Measurements from ENCODE around the gene TSPAN18. TPM values are rescaled to one million over a fixed set of nuclear protein-coding genes. Genes with fewer than 3 reads are reported as not detected.

Gene TSPAN18
- total RNA-seq, 4 donors from 2014 or later, result 2.2 to 18.1 (median 3.4) TPM

DNA sequence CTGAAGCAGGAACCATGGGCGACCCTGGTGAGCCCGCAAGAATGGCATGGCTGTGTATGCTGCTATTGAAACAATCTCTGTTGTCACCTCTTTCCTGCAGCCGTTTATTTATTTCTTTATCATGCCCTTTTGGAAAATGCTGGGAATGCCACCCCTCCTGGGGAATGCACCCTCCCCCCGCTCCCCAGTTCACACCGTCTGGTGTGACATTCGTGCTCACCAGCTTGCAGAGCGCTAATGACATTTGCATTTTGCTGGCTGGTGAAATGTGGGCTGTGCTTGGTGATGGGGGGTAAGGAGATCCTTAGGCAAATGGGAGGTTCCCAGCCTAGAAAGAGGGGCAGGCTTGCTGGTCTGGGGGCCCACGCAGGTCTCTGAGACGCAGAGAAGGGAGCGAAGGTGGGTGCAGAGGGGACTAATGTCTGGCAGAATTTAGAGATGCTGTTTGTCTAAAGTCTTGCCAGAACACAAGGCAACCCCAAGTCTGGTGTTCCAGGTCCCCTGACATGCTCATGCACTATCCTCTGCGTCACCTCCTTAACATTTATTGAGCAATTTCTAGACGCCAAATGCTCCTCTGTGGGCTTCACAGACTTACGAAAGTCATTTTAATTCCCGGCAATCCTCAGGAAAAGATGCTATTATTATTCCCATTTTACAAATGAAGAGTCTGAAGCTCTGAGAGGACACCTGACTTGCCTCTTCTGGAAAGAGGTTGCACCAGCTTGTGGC, 132.2 kb downstream of the TSPAN18 start:
- TF ChIP-seq, protein P1, sequence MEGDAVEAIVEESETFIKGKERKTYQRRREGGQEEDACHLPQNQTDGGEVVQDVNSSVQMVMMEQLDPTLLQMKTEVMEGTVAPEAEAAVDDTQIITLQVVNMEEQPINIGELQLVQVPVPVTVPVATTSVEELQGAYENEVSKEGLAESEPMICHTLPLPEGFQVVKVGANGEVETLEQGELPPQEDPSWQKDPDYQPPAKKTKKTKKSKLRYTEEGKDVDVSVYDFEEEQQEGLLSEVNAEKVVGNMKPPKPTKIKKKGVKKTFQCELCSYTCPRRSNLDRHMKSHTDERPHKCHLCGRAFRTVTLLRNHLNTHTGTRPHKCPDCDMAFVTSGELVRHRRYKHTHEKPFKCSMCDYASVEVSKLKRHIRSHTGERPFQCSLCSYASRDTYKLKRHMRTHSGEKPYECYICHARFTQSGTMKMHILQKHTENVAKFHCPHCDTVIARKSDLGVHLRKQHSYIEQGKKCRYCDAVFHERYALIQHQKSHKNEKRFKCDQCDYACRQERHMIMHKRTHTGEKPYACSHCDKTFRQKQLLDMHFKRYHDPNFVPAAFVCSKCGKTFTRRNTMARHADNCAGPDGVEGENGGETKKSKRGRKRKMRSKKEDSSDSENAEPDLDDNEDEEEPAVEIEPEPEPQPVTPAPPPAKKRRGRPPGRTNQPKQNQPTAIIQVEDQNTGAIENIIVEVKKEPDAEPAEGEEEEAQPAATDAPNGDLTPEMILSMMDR (IDR thresholded peaks at IDR 0.05), result no peak
- DNase-seq (ENCODE audit: low spot score) (no peak), ATAC-seq (ENCODE audit: low FRiP score) (no peak)

DNA sequence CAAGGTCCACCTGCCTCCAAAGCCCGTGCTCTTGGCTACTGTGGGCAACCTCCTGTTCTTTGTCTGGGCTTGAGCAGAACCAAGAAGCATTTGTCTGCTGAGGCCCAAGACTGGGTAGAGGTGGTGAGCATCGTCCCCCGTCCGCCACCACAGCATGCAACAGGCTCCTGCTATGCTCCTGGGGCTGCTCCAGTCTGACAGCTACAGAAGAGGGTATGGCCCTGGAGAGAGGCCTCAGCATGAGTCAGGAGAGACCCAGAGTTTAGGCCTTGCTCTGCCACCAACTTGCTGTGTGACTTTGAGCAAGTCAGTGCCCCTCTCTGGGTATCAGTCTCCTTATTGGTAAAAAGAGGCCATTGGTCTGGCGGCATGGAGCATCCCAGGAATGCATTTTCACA, 132.8 kb downstream of the TSPAN18 start:
- ATAC-seq (ENCODE audit: low FRiP score), result no peak
- no peak for DNase-seq (ENCODE audit: low spot score)
- TF ChIP-seq, protein P1 (IDR thresholded peaks at IDR 0.05), result no peak

DNA sequence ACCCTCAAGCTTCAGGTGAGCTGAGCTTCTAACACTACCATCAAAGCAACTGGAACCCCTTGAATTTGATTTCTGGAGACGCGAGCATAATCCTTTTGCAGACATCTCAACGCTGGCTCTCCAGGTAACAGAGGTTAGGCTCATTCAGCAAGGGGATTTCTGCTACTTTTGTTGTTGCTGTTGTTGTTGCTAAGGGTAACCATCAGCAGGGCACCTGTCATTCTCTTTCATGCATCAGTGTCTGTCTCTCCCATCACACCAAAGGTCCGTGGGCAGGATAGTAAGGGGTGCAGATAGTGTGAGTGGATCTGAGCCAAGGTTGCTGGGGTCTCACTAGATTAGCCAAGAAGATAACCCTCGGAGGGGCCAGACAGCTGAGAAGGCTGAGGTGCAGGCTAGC, 133.6 kb downstream of the TSPAN18 start:
- DNase-seq (ENCODE audit: low spot score) (no peak), ATAC-seq (ENCODE audit: low FRiP score) (no peak)
- TF ChIP-seq, protein P1 (IDR thresholded peaks at IDR 0.05), result no peak

DNA sequence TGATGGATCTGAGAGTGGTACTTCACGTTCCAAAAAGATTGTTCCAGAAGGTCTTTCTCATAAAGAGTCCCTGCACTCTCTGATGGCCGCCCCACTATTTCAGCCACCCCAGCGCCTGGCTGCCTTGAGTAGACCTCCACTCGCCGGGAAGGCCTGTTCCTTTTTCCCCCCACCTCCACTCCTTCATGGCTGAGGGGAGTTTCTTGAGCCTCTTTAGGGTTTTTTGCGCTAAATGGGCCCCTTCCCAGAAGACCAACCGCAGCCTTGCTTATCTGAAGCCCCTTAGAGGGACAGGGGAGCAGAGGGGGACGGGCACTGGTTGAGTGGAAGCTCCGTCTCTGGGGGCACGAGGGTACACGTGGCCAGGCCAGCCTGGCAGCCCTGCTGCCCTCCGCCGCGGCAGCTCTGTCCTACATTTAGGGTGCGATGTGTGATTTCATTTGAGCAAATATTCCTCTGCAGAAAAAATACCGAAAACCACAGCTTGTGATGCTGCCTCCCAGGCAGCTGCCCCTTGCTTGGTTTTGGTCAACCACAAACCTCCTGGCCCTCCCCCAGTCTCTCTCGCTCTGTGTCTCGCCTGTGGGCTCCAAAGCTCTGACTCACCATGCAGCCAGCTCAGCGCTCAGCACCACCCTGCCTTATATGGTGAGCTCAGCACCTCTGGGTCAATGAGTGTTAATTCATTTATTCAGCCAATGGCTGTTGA, 135.2 kb downstream of the TSPAN18 start:
- ATAC-seq (ENCODE audit: low FRiP score) (peak; percentile 97), DNase-seq (ENCODE audit: low spot score) (peak; percentile 35)
- TF ChIP-seq, protein P1 (IDR thresholded peaks at IDR 0.05), result no peak

DNA sequence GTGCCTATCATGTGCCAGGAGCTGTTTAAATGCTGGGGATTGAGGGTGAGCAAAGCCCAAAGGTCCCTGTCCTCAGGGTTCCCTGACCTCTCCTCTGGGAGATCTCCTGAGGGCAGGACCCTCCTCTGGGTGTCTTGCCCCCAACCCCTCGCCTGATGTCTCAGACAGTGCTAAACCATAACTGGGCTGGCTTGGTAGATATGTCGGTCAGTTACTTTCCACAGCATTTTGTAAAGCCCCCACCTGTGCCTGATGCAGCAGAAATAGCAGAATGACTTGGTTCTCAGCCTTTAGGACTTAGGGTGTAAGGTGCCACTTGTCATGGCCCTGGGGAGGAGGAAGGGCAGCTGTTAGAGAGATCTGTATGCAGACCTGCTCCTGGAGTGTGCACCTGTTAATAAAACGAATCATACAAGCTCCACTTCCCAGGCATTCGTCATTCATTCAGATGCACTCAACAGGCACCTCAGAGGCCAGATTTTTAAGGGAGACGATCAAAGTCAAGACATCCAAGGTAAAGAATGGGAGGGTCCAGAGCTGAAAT, 135.9 kb downstream of the TSPAN18 start:
- ATAC-seq (ENCODE audit: low FRiP score) (no peak), DNase-seq (ENCODE audit: low spot score) (no peak)
- TF ChIP-seq, protein P1 (IDR thresholded peaks at IDR 0.05), result no peak

DNA sequence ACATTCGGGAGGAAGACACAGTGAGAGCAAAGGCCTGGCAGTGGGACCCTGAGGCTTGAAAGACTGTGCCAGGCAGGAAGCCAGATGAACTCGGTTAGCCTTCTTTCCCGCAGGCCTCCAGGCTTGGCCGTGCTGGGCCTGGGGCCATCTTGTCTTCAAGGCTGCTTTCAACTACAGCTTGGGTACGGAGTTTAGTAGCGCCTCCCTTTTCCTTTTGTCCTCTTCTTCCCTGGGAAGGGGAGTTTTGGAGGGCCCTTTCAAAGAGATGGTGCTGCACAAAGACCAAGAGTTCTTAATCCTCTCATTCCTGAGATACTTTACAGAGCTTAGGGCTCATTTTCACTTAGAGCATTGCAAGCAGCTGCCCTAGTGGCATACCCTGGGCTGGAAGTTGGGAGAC, 136.5 kb downstream of the TSPAN18 start:
- DNase-seq (ENCODE audit: low spot score) (no peak), ATAC-seq (ENCODE audit: low FRiP score) (no peak)
- TF ChIP-seq, protein P1 (IDR thresholded peaks at IDR 0.05), result no peak

All from omental fat pad (tissue), 4 donors.